DND-41 (cell line): ENCODE measurements around the gene RUFY3.

ENCODE experiments used
- EZH2 ChIP-seq: IDR thresholded peaks from 3 replicates; pipeline ENCODE4 v1.6.1; 2012; ENCODE audit warnings: borderline replicate concordance, low read depth, mild to moderate bottlenecking, moderate library complexity, low read length, inconsistent platforms; ENCODE audit not compliant: severe bottlenecking
- TF ChIP-seq, protein P1 (sequence below): IDR thresholded peaks from 2 replicates; pipeline ENCODE4 v1.5.1; 2012; ENCODE audit warnings: borderline replicate concordance, low read length, moderate library complexity, mild to moderate bottlenecking; ENCODE audit not compliant: poor library complexity, severe bottlenecking; ENCODE audit errors: extremely low read depth

DNA sequence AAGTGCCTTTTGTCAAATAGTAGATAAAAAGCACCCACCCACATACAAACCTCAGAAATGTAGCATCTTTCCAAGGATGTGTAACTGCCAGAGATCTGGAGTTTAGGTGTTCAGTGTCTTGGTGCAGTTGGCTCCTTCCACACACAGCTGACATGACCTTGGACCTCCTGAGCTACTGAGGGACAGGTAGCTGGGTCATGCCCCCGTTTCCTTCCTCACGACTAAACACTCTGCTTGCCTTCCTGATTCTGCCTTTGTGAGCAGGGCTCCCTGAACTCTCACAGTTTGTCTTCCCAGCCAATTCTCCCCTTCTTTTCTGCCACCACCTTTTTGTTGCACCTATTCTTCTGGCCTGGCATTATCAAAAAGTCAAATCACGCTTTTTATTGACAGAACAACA, 10.2 kb upstream of the RUFY3 start:
- TF ChIP-seq, protein P1, sequence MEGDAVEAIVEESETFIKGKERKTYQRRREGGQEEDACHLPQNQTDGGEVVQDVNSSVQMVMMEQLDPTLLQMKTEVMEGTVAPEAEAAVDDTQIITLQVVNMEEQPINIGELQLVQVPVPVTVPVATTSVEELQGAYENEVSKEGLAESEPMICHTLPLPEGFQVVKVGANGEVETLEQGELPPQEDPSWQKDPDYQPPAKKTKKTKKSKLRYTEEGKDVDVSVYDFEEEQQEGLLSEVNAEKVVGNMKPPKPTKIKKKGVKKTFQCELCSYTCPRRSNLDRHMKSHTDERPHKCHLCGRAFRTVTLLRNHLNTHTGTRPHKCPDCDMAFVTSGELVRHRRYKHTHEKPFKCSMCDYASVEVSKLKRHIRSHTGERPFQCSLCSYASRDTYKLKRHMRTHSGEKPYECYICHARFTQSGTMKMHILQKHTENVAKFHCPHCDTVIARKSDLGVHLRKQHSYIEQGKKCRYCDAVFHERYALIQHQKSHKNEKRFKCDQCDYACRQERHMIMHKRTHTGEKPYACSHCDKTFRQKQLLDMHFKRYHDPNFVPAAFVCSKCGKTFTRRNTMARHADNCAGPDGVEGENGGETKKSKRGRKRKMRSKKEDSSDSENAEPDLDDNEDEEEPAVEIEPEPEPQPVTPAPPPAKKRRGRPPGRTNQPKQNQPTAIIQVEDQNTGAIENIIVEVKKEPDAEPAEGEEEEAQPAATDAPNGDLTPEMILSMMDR = no peak
- no peak for TF ChIP-seq EZH2
